Esophagus muscularis mucosa (tissue), 4 donors: ENCODE results near the gene CAMK1D.

Source experiments
- CTCF ChIP-seq, 3 experiments: fragments of 200-600 bp in 2 of 3; fragments of 450-650 bp in 1 of 3; sonication (generic) in 2 of 3; IDR thresholded peaks; one replicate each; pipeline ENCODE4 v1.5.1; 2017 to 2019; ENCODE audit warnings: antibody characterized with exemption in 3 of 3, mild to moderate bottlenecking in 2 of 3, moderate library complexity in 1 of 3
- EP300 ChIP-seq: sonication (generic); formaldehyde crosslinking; IDR thresholded peaks from one replicate; pipeline ENCODE4 v1.6.1; 2017; ENCODE audit warnings: antibody characterized with exemption
- POLR2A ChIP-seq: fragments of 450-650 bp; IDR thresholded peaks from one replicate; pipeline ENCODE4 v1.6.1; 2017; ENCODE audit warnings: antibody characterized with exemption, moderate library complexity, mild to moderate bottlenecking, low read depth
- POLR2AphosphoS5 ChIP-seq, 2 donors: sonication (generic); formaldehyde crosslinking; IDR thresholded peaks; one replicate each; pipeline ENCODE4 v1.6.1; 2017; ENCODE audit warnings: antibody characterized with exemption in 2 of 2

- TF ChIP-seq POLR2A, result no peak
- TF ChIP-seq CTCF (IDR thresholded peaks at IDR 0.05), result no peak
- TF ChIP-seq POLR2AphosphoS5 (IDR thresholded peaks at IDR 0.05), result no peak
- no peak for TF ChIP-seq EP300
These were observed 352.9 kb downstream of the CAMK1D start for GRCh38 chr10:12702215-12702770.
